ENCODE measurements around the gene LRRC9.

GRCh38 chr14:59919570-59920377 lies at the start of gene LRRC9:
- TF ChIP-seq CTCF (conservative IDR thresholded peaks at IDR 0.05), result no peak
- no peak for TF ChIP-seq ZFX (IDR thresholded peaks at IDR 0.05)
